ENCODE data around the gene EPC1.
"Not testable (repeated sequence)": the region's sequence is repeated elsewhere in the genome, so short reads cannot be mapped to it uniquely, and the experiment has no call there.

EPC1 gene

GRCh38 chr10:32367793-32368453 is 21.0 kb upstream of the EPC1 start:
- peak; percentile 82 for DNase-seq

DNA sequence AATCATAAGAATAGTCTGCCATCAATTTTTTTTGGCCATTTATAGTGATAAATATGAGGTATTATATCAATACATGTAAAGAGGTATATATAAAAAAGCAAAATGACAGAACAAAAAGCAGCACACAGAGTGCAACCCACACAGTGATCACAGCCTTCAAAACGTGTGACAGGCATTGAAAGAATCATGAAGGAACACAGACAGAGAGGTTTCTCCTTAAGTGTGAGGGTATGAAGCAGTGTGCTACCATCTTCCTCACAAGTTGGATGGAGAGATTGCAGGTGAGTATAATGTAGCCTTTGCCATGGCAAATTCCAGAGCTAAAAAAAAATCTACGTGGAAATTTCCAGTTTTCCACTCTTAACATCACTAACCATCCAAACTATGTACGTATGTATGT is 19.6 kb upstream of the EPC1 start:
- no peak for DNase-seq

GRCh38 chr10:32366111-32366510 is 19.2 kb upstream of the EPC1 start:
- DNase-seq, result no peak

DNA sequence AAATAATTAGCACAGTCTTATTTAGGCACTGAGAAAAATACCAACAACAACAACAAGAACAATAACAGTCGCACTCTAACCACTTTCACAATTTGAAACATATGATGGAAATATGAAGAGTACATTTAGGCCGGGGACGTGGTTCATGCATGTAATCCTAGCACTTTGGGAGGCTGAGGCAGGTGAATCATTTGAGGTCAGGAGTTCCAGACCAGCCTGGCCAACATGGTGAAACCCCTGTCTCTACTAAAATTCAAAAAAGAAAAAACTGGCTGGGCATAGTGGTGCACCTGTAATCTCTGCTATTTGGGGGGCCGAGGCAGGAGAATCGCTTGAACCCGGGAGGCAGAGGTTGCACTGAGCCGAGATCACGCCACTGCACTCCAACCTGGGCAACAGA is 18.4 kb upstream of the EPC1 start:
- not testable (repeated sequence) for DNase-seq

DNA sequence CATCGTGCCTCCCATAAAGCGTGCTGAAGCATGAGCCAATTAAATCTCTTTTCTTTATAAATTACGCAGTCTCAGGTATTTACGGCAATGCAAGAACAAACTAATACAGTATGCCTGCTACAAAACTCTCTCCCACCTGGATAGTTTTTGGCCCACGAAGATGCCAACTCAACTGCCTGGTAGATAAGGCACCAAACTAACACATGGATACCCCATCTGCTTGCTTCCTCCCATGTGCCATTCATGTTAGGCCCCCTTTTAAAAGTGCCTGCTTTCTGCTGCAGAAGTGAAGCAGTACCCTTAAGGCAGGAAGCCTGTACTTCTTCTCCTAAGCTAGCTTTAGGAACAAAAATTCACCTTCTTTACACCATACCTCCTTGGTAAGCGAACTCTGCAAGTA is 15.6 kb upstream of the EPC1 start:
- DNase-seq, result no peak

DNA sequence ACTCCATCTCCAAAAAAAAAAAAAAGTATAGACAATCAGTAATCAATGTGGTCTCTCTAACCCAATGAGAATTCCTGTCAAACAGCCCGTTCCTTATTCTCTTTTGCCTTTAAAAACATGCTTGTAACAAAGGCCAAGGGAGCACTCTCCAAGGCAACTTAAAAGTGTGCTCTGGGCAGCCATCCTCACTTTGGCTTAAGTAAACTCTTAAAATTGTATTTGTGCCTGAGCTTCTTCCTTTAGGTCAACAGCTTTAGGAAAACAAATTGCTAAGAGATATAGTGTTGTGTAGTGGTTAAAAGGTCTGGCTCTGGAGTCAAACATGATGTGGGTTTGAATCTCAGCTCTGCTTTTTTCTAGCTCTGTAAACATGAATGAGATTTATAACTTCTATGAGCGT is 13.9 kb upstream of the EPC1 start:
- DNase-seq, result no peak

DNA sequence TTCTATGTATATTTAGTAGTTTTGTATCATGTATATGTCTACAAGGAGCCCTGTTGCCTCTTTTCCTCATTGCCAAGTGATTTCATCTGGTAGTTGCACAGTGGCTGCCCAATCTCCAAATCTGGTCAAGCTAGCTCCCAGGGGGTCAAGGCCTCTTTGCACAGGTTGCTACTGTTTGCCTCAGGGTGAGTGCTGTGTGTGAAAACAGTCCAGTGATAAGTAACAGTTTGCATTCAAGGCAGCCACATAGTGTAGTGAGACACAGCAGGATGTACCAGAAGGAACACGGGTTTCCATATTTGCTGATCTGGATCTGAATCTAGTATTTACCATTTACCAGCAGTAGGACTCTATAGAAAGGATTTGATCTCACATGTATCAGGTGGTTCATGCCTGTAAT is 13.3 kb upstream of the EPC1 start:
- DNase-seq, result no peak

- DNase-seq, result peak; percentile 56
Observed at GRCh38 chr10:32357056-32357735, 10.2 kb upstream of the EPC1 start.

DNA sequence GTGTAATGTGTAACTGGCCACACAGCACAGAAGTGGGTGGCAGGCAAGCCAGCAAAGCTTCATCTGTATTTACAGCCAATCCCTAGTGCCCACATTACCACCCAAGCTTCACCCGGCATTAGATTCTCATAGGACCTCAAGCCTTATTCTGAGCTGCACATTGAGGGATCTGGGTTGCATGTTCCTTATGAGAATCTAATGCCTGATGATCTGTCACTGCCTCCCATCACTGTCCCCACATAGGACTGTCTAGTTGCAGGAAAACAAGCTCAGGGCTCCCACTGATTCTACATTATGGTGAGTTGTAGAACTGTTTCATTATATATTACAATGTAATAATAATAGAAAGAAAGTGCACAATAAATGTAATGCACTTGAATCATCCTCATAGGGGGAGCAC is 7.7 kb upstream of the EPC1 start:
- not testable (repeated sequence) for DNase-seq

DNA sequence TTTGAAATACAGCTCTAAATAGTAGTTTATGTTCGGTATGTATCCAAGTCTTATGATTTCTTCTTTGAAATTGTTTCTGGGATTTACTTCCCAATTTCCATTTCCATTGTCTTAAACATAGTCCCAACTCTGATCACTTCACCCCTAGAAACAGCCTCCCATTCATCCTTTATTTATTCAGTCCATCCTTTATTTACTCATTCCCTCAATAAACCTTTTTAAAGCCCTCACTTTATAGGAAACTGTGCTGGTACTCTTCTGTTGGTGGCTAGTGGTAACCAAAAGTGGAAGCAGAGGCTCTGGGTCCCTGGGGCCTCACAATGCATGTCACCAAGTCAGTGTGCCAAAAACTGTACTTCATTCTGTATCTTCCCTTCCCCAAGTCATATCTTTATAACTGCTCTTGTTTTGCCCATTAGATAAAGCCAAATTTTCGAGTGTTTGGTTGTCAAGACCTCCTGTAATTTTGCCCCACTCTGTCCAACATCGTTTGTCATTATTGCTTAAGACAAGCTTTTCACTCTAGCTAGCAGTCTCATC is 3.9 kb upstream of the EPC1 start:
- no peak for DNase-seq

- DNase-seq, result no peak
Observed at GRCh38 chr10:32349968-32350738, 3.2 kb upstream of the EPC1 start.

GRCh38 chr10:32349199-32349585 is 2.2 kb upstream of the EPC1 start:
- no peak for DNase-seq

GRCh38 chr10:32348297-32349198 is 1.6 kb upstream of the EPC1 start:
- no peak for DNase-seq

GRCh38 chr10:32347363-32348022 is 535 bp upstream of the EPC1 start:
- DNase-seq, result no peak

DNA sequence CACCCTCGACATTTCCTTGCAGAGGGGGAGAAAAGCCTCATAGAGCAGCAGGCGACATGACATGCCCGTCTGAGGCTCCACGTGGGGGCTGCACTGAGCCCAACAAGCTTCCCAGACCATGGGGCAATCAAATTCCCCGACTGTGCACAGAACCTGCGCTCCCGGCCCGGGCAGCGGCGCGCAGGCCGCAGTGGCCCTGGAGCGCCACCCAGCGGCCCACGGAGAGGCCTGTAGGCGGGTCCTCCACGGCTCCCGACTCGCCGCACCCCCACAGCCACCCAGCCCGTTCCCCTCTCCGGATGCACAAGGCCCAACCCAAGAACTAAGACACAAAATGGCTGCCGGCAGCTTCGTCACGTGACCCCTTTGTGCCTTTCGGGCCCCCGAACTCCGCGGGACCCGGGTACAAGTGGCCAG is 816 bp downstream of the EPC1 start:
- peak; percentile 96 for DNase-seq

GRCh38 chr10:32341596-32341995 is 5.4 kb downstream of the EPC1 start:
- no peak for DNase-seq

DNA sequence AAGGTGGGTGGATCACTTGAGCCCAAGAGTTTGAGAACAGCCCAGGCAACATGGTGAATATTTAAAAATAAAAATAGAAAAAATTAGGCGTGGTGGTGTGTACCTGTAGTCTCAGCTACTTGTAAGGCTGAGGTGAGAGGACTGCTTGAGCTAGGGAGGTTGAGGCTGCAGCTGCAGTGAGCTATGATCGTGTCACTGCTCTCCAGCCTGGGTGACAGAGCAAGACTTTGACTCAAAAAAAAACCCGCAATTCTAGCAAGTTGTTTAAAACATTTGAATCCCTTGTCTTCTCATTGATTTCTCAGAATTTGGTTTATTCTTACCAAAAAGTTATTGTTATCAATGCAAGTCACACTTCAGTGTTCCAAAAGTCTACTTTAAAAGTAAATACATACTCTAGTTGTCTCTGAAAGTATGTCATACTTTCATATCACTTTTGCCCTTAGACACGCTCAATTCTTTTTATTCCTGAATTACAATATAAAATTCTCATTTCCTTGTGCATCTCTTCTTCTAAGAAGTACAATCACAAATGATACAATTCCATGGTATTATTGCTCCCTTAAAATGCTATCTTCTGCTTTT is 6.3 kb downstream of the EPC1 start:
- DNase-seq, result no peak

GRCh38 chr10:32338262-32338661 is 8.7 kb downstream of the EPC1 start:
- DNase-seq, result no peak

GRCh38 chr10:32337350-32337749 is 9.6 kb downstream of the EPC1 start:
- no peak for DNase-seq

- DNase-seq, result no peak
Observed at GRCh38 chr10:32333849-32334248, 13.1 kb downstream of the EPC1 start.

GRCh38 chr10:32332299-32332750 is 14.6 kb downstream of the EPC1 start:
- DNase-seq, result peak; percentile 82

DNA sequence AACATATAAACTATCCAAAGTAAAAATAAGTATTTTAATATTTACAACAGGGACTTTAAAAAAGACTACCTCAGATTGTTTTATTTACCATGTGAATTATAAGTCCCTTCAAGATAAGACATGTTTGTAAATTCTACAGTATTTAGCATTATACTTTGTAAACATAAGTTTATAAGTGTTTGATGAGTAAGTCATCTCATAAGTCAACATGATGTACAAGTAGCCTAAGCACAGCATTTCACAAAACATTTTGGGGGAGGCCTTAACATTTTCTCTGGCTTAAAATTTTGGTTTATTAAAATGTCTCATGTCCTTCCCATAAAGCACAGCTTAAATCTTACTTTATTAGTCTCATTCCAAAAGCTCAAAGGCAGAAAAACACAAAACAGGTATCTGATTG is 15.4 kb downstream of the EPC1 start:
- DNase-seq, result no peak

Measured in CD4-positive, alpha-beta T cell treated with Interleukin-21 for 1 hour (primary cell).